ENCODE results near the gene FPGS. TPM values are rescaled to one million over a fixed set of nuclear protein-coding genes. Genes with fewer than 3 reads are reported as not detected.
A peak's percentile ranks its signal among the peaks of the same experiment; 100 is the strongest.

Gene FPGS
- polyA plus RNA-seq, 1 of the 3 experiments (the other 2 are of a cell fraction), result 82.7 TPM

DNA sequence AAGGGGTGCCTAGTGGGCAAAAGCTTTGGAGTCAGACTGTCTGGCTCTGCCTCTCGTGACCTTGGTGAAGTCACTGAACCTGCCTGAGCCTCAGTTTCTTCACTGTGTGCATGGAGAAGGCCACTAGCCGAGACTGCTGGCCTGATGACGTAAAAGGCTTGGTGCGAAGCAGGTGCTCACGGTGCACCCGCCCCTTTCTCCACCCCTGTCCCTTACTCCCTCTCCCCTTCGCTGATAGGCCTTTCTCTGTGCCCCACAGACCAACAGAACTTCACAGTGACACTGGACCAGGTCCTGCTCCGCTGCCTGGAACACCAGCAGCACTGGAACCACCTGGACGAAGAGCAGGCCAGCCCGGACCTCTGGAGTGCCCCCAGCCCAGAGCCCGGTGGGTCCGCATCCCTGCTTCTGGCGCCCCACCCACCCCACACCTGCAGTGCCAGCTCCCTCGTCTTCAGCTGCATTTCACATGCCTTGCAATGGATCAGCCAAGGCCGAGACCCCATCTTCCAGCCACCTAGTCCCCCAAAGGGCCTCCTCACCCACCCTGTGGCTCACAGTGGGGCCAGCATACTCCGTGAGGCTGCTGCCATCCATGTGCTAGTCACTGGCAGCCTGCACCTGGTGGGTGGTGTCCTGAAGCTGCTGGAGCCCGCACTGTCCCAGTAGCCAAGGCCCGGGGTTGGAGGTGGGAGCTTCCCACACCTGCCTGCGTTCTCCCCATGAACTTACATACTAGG is 10.4 kb downstream of the FPGS start:
- H3K4me3 ChIP-seq (ENCODE audit: low read depth in 2 of 2, low read length in 1 of 2), result no peak overlapping the region
- H3K27me3 ChIP-seq (ENCODE audit: insufficient read depth), result no peaks in the 10 kb centered on the region

GRCh38 chr9:127813686-127814226 is 11.1 kb downstream of the FPGS start:
- CTCF ChIA-PET, result interaction anchor here (1.0 kb wide), 1 partner anchor 10 kb away, joined by 4 read pairs; no protein-coding TSS in a partner anchor
- 81% methylated on average over 6 of the region's 9 CpGs for WGBS (ENCODE audit: low lambda C conversion rate)

More for the DNA sequence above, 10.4 kb downstream of the FPGS start:
- POLR2A ChIA-PET, result no interaction called here
- no peak overlapping the region for H3K9ac ChIP-seq
- H4K20me1 ChIP-seq (ENCODE audit: insufficient read depth), result no peaks in the 10 kb centered on the region
- peak overlapping the region in 1 of 2 experiments; percentile 75; a peak in 1 of 4 replicates for H3K27ac ChIP-seq (ENCODE audit: low read depth in 2 of 2, low read length in 1 of 2)
- no peak for TF ChIP-seq CHD2 (IDR thresholded peaks at IDR 0.05; ENCODE audit: low read length, partially characterized antibody)
- TF ChIP-seq, protein P1, sequence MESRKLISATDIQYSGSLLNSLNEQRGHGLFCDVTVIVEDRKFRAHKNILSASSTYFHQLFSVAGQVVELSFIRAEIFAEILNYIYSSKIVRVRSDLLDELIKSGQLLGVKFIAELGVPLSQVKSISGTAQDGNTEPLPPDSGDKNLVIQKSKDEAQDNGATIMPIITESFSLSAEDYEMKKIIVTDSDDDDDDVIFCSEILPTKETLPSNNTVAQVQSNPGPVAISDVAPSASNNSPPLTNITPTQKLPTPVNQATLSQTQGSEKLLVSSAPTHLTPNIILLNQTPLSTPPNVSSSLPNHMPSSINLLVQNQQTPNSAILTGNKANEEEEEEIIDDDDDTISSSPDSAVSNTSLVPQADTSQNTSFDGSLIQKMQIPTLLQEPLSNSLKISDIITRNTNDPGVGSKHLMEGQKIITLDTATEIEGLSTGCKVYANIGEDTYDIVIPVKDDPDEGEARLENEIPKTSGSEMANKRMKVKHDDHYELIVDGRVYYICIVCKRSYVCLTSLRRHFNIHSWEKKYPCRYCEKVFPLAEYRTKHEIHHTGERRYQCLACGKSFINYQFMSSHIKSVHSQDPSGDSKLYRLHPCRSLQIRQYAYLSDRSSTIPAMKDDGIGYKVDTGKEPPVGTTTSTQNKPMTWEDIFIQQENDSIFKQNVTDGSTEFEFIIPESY (IDR thresholded peaks at IDR 0.05; ENCODE audit: borderline replicate concordance, low read depth), result no peak
- TF ChIP-seq, protein P2, sequence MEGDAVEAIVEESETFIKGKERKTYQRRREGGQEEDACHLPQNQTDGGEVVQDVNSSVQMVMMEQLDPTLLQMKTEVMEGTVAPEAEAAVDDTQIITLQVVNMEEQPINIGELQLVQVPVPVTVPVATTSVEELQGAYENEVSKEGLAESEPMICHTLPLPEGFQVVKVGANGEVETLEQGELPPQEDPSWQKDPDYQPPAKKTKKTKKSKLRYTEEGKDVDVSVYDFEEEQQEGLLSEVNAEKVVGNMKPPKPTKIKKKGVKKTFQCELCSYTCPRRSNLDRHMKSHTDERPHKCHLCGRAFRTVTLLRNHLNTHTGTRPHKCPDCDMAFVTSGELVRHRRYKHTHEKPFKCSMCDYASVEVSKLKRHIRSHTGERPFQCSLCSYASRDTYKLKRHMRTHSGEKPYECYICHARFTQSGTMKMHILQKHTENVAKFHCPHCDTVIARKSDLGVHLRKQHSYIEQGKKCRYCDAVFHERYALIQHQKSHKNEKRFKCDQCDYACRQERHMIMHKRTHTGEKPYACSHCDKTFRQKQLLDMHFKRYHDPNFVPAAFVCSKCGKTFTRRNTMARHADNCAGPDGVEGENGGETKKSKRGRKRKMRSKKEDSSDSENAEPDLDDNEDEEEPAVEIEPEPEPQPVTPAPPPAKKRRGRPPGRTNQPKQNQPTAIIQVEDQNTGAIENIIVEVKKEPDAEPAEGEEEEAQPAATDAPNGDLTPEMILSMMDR (IDR thresholded peaks at IDR 0.05), result no peak
- no peak overlapping the region for H3K4me2 ChIP-seq
- H3K9me2 ChIP-seq, result no peaks in the 10 kb centered on the region
- H3K36me3 ChIP-seq (replicated peaks in 1 of 2; ENCODE audit: control insufficient read depth in 1 of 2, insufficient read depth in 2 of 2, low read length in 1 of 2), result peaks cover 14 to 41% of the 10 kb centered on the region in 2 experiments
- peaks cover 8% of the 10 kb centered on the region for H3F3A ChIP-seq (replicated peaks; ENCODE audit: insufficient read depth)
- no peaks in the 10 kb centered on the region for H3K9me3 ChIP-seq
- H3K4me1 ChIP-seq (ENCODE audit: control insufficient read depth in 1 of 2, insufficient read depth in 2 of 2, low read depth in 1 of 2, low read length in 1 of 2), result peaks cover 0 to 33% of the 10 kb centered on the region in 2 experiments; a peak in 1 of 4 replicates
- DNase-seq, result no peak
- H2AFZ ChIP-seq (ENCODE audit: low read depth), result no peak overlapping the region
- 0 out of 2 replicates have a peak, but pooled peaks cover 3% of the 10 kb centered on the region for H3K79me2 ChIP-seq (ENCODE audit: insufficient read depth)
- 95% methylated on average over 15 of the region's 19 CpGs for WGBS (ENCODE audit: low lambda C conversion rate)
- CTCF ChIA-PET, result interaction anchor here (1.0 to 1.6 kb wide), 2 partner anchors 10 to 107 kb away, joined by 4 to 6 read pairs; no protein-coding TSS in a partner anchor

More at GRCh38 chr9:127813686-127814226, 11.1 kb downstream of the FPGS start:
- POLR2A ChIA-PET, result no interaction called here
- DNase-seq, result peak; percentile 53
- TF ChIP-seq CHD2 (IDR thresholded peaks at IDR 0.05; ENCODE audit: low read length, partially characterized antibody), result no peak
- no peak for TF ChIP-seq GABPA (IDR thresholded peaks at IDR 0.05; ENCODE audit: low read depth)
- TF ChIP-seq JUND (IDR thresholded peaks at IDR 0.05), result no peak
- TF ChIP-seq PBX3 (IDR thresholded peaks at IDR 0.05), result no peak
- no peak for TF ChIP-seq REST (IDR thresholded peaks at IDR 0.05; ENCODE audit: low read depth, low read length)
- no peak for TF ChIP-seq FOSL2 (IDR thresholded peaks at IDR 0.05; ENCODE audit: borderline replicate concordance, low read depth)
- no peak for TF ChIP-seq RFX5 (IDR thresholded peaks at IDR 0.05; ENCODE audit: low read length)
- TF ChIP-seq MAX (IDR thresholded peaks at IDR 0.05; ENCODE audit: low read depth), result no peak
- Histone ChIP-seq H3K27ac (ENCODE audit: low read depth in 2 of 2, low read length in 1 of 2) (peak overlapping the region in 1 of 2 experiments; percentile 75; a peak in 2 of 4 replicates), H3K4me3 (ENCODE audit: low read depth in 2 of 2, low read length in 1 of 2) (no peak overlapping the region), H4K20me1 (ENCODE audit: insufficient read depth) (no peaks in the 10 kb centered on the region), H3K9me2 (no peaks in the 10 kb centered on the region), H3K9me3 (no peaks in the 10 kb centered on the region), H3K27me3 (ENCODE audit: insufficient read depth) (no peaks in the 10 kb centered on the region), H3K9ac (no peak overlapping the region), H3K79me2 (ENCODE audit: insufficient read depth) (0 out of 2 replicates have a peak, but pooled peaks cover 3% of the 10 kb centered on the region), H3K4me2 (no peak overlapping the region), H3K36me3 (replicated peaks in 1 of 2; ENCODE audit: control insufficient read depth in 1 of 2, insufficient read depth in 2 of 2, low read length in 1 of 2) (peaks cover 14 to 34% of the 10 kb centered on the region in 2 experiments), H2AFZ (ENCODE audit: low read depth) (no peak overlapping the region), H3K4me1 (ENCODE audit: control insufficient read depth in 1 of 2, insufficient read depth in 2 of 2, low read depth in 1 of 2, low read length in 1 of 2) (peaks cover 0 to 39% of the 10 kb centered on the region in 2 experiments; a peak in 1 of 4 replicates), H3F3A (replicated peaks; ENCODE audit: insufficient read depth) (peaks cover 8% of the 10 kb centered on the region)
